SH-SY5Y (cell line): ENCODE data around the gene DAAM1.

ENCODE experiments used
- GATA2 ChIP-seq: IDR thresholded peaks from 2 replicates; pipeline ENCODE4 v1.6.1; 2011; ENCODE audit warnings: mild to moderate bottlenecking, low read depth, low read length
- GATA3 ChIP-seq: IDR thresholded peaks from 2 replicates; pipeline ENCODE4 v1.6.1; 2011; ENCODE audit warnings: low read depth, mild to moderate bottlenecking, low read length, moderate library complexity

DNA sequence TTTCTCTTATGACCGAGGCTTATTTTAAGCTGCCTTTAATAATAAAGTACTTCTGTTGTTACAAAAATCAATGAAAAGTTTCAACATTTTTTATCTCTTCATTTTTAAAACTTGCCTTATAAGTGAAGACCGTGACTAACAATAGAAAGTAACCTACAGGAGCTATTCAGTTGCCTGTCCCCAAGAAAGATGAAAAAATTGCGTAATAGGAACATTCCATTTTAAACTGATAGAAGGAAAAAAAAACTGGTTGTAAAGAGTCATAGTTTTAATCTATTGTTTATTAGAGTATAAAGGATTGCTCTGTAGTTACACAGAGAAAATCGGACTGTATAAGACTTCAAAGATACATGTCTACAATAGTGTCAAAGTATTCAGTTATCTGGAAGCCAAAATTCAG, 83.3 kb downstream of the DAAM1 start:
- TF ChIP-seq GATA2 (no peak), GATA3 (no peak)
